ENCODE measurements around the gene FHAD1. TPM values are rescaled to one million over a fixed set of nuclear protein-coding genes. Genes with fewer than 3 reads are reported as not detected.
"Not testable (repeated sequence)": the region's sequence is repeated elsewhere in the genome, so short reads cannot be mapped to it uniquely, and the experiment has no call there.

The FHAD1 gene
- total RNA-seq, 1 donor from 2014 or later: not detected

DNA sequence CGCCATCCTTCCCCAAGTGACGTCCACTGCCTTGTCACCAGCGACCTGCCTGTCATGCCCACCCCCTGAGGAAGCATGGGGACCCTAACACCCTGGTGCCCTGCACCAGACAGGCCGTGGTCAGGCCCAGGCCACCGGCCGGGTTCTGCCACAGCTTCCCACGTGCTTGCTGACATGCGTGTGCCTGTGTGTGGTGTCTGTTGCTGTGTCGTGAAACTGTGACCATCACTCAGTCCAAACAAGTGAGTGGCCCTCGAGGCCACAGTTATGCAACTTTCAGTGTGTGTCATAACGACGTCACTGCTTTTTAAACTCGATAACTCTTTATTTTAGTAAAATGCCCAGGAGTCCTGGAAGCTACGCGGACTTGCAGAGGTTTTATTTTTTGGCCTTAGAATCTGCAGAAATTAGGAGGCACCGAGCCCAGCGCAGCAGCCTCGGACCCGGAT, 182.7 kb downstream of the FHAD1 start:
- Mint-ChIP-seq H3K4me1 (ENCODE audit: low read depth) (peaks cover 7% of the 10 kb centered on the region), H3K9me3 (no peaks in the 10 kb centered on the region), H3K36me3 (ENCODE audit: low read depth) (peaks cover 31% of the 10 kb centered on the region), H3K4me3 (ENCODE audit: low read depth) (no peak overlapping the region), H3K27ac (no peak overlapping the region), H3K27me3 (ENCODE audit: low read depth) (no peaks in the 10 kb centered on the region)
- no peak for DNase-seq (ENCODE audit: low spot score)
- intact Hi-C loops (cut with micrococcal nuclease): loop anchor here (2.0 kb wide), 1 partner anchor 45 kb away; no protein-coding TSS in a partner anchor

DNA sequence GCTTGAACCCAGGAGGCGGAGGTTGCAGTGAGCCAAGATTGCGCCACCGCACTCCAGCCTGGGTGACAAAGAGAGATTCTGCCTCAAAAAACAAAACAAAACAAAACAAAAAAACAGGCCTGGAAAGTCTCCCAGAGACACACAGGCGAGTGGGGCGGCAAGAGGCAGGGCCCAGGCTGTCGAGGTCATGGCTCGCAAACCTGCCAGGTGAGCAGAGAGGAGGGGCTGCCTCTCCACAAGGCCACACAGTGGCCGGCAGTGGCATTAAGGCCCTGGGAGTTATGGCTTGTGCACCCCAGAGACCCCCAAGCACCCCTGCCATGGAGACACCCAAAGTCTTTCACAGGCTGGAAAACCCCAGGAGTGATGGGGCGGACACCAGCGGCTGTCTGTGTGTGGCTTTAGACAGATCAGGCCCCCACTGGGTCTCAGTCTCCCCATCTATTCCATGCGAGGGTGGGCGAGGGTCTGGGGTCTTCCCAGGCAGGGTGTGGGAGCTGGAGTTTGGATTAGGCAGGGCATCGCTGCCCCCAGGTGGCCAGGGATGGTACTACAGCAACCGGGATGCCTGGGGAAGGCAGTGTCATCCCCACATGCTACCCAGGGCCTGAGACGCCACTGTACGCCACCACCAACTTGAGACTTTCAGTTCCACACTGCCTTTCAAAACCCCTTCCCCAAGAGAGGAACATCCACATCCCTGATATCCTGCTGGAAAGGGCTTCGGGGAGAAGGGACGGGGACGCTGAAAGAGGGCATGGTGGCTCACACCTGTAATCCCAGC, 184.0 kb downstream of the FHAD1 start:
- Mint-ChIP-seq H3K36me3 (ENCODE audit: low read depth) (peaks cover 23% of the 10 kb centered on the region), H3K27me3 (ENCODE audit: low read depth) (no peaks in the 10 kb centered on the region), H3K9me3 (no peaks in the 10 kb centered on the region), H3K27ac (no peak overlapping the region), H3K4me1 (ENCODE audit: low read depth) (peaks cover 6% of the 10 kb centered on the region), H3K4me3 (ENCODE audit: low read depth) (no peak overlapping the region)
- peak; percentile 57 for DNase-seq (ENCODE audit: low spot score)
- intact Hi-C loops (cut with micrococcal nuclease): loop anchor here (1.0 to 2.0 kb wide), 2 partner anchors 46 to 108 kb away; no protein-coding TSS in a partner anchor

DNA sequence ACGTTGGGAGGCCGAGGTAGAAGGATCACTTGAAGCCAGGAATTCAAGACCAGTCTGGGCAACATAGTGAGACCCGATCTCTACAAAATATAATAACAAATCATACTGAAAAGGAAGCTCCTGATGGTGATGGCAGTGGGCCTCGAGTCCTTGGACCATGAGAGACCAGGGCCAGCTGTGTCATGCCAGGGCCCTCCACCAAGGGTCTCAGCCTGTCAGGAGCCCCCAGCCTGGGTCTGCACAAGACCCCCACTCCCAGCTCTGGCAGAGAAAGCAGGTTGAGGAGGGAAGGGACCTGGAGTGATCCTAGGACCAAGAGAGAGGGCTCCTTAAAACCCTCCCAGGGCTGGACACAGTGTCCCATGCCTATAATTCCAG, 184.5 kb downstream of the FHAD1 start:
- peaks cover 18% of the 10 kb centered on the region for H3K36me3 Mint-ChIP-seq (ENCODE audit: low read depth)
- no peak overlapping the region for H3K4me3 Mint-ChIP-seq (ENCODE audit: low read depth)
- no peak for DNase-seq (ENCODE audit: low spot score)
- no peaks in the 10 kb centered on the region for H3K27me3 Mint-ChIP-seq (ENCODE audit: low read depth)
- H3K4me1 Mint-ChIP-seq (ENCODE audit: low read depth): peaks cover under 1% of the 10 kb centered on the region
- H3K9me3 Mint-ChIP-seq: no peaks in the 10 kb centered on the region
- no peak overlapping the region for H3K27ac Mint-ChIP-seq
- intact Hi-C loops (cut with micrococcal nuclease): loop anchor here (1.0 to 2.0 kb wide), 2 partner anchors 47 to 108 kb away; no protein-coding TSS in a partner anchor

DNA sequence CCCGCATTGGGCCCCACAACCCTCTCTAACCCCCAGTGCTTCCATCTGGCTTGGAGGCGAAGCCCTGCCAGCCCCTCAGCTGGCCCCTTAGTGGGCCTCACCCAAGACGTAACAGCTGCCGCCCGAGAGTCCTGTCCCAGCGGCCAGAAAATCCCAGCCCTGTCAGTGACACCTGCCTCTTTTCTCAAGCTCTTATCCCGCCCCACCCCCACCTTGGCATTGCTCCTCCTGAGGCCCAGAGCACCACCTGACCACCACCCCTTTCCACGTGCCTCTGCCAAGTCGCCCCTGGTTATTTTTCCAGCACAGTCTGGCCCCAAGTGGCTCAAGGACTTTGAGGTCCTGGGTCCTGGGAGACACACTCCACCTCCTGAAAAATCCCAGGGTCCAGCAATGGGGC, 185.3 kb downstream of the FHAD1 start:
- H3K9me3 Mint-ChIP-seq: no peaks in the 10 kb centered on the region
- H3K36me3 Mint-ChIP-seq (ENCODE audit: low read depth): peaks cover 14% of the 10 kb centered on the region
- no peak for DNase-seq (ENCODE audit: low spot score)
- no peaks in the 10 kb centered on the region for H3K27me3 Mint-ChIP-seq (ENCODE audit: low read depth)
- intact Hi-C loops (cut with micrococcal nuclease): no loop called here
- no peak overlapping the region for H3K27ac Mint-ChIP-seq
- H3K4me1 Mint-ChIP-seq (ENCODE audit: low read depth): no peaks in the 10 kb centered on the region
- H3K4me3 Mint-ChIP-seq (ENCODE audit: low read depth): no peak overlapping the region

DNA sequence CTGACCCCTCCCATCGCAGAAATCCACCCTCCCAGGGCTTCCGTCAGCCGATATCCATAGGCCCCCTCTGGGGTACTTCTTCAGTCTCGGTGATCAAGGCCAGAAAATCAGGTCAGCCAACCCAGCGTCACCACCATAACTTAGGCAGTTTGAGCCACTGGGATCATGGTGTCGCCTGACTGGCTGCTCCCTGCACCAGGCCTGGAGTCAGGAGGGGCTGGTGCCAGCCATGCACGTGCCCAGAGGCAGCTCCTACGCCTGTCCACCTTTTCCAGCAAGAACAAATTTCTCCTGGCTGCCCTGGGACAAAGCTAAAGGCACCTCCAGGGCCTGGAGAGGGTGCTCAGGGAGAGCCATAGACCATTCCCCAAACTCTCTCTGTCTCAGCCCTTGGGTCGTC, 186.4 kb downstream of the FHAD1 start:
- Mint-ChIP-seq H3K27ac (no peak overlapping the region), H3K36me3 (ENCODE audit: low read depth) (peaks cover 8% of the 10 kb centered on the region), H3K4me1 (ENCODE audit: low read depth) (no peaks in the 10 kb centered on the region), H3K4me3 (ENCODE audit: low read depth) (no peak overlapping the region), H3K27me3 (ENCODE audit: low read depth) (no peaks in the 10 kb centered on the region), H3K9me3 (no peaks in the 10 kb centered on the region)
- intact Hi-C loops (cut with micrococcal nuclease): no loop called here
- DNase-seq (ENCODE audit: low spot score): no peak

DNA sequence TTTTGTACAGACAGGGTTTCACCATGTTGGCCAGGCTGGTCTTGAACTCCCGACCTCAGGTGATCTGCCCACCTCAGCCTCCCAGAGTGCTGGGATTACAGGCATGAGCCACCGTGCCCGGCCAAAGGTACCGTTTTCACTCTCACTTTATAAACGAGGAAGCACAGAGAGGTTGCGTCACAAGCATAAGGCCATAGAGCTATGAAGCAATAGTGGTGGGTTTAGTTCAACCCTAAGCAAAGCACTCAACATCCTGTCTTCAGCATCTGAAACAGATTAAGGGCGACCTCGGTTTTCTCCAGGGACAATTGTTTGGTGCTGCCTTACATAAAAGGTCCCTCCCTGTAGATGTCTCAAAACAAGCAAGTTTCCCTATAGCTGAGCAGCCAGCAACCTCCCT, 187.7 kb downstream of the FHAD1 start:
- DNase-seq (ENCODE audit: low spot score); H3K27ac Mint-ChIP-seq; H3K9me3 Mint-ChIP-seq; intact Hi-C loops (cut with micrococcal nuclease); H3K36me3 Mint-ChIP-seq (ENCODE audit: low read depth); H3K4me3 Mint-ChIP-seq (ENCODE audit: low read depth); H3K4me1 Mint-ChIP-seq (ENCODE audit: low read depth); H3K27me3 Mint-ChIP-seq (ENCODE audit: low read depth): not testable (repeated sequence)

DNA sequence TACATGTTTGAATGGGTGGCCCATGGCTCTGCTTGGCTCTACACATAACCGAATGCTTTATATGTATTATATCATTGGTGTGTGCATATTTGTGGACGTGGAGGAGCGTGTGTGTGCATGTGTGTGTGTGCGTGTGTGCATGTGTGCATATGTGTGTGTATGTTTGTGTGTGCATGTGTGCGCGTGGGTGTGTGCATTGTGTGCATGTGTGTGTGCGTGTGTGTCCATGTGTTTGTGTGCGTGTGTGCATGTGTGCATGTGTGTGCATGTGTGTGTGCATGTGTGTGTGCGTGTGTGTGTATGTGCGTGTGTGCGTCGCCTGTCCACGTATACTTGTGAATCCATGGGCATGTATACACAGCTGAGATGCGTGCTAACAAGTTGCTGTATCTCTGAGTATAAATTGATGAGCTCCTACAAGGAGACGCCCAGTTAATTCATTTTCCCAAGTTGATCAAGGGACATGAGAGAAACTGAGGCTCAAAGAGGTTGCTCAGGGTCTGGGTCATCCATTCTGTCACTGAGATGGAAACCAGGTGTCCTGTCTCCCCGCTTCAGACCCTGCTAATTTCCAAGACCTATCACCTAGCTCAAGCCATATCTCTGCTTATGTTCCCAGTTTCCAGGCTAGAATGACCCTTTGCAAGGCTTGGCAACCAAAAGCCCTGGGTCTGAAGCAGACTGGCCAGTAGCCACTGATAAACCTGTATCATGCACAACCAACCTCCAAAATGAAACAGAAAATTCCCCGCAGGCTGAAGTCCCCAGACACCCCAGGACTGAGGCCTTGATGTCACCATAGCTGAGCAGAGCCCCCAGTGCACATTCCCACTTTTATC, 188.4 kb downstream of the FHAD1 start:
- H3K9me3 Mint-ChIP-seq: no peaks in the 10 kb centered on the region
- DNase-seq (ENCODE audit: low spot score): no peak
- H3K27ac Mint-ChIP-seq: no peak overlapping the region
- H3K27me3 Mint-ChIP-seq (ENCODE audit: low read depth): no peaks in the 10 kb centered on the region
- H3K36me3 Mint-ChIP-seq (ENCODE audit: low read depth): no peaks in the 10 kb centered on the region
- no peaks in the 10 kb centered on the region for H3K4me1 Mint-ChIP-seq (ENCODE audit: low read depth)
- H3K4me3 Mint-ChIP-seq (ENCODE audit: low read depth): no peak overlapping the region
- intact Hi-C loops (cut with micrococcal nuclease): no loop called here

DNA sequence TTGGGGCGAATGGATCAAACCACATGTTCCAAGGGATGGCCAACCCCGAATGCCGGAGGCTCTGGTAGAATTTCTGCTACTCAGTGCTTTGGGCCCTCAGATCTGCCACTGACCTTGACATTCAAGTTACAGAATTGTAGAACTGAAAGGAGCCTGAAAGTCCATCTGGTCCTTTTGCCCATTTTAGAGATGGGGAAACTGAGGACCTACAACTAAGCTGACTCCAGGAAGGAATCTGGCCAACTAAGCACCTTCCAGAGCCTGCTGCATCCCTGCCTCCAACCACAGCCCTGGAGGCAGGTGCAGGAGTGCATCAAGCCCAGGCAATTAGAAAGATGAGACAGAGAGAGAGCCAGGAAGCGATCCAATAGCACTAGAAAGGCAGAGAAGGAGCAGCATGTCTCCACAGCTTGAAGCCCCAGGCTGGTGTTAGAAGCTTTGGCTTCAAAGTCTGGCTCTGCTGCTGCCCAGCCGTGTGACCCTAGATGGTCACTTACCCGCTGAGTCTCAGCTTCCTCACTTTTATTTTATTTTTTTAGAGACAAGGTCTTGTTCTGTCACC, 189.9 kb downstream of the FHAD1 start:
- DNase-seq (ENCODE audit: low spot score): no peak
- Mint-ChIP-seq H3K27ac (no peak overlapping the region), H3K27me3 (ENCODE audit: low read depth) (no peaks in the 10 kb centered on the region), H3K36me3 (ENCODE audit: low read depth) (no peaks in the 10 kb centered on the region), H3K4me1 (ENCODE audit: low read depth) (no peaks in the 10 kb centered on the region), H3K9me3 (no peaks in the 10 kb centered on the region), H3K4me3 (ENCODE audit: low read depth) (no peak overlapping the region)
- intact Hi-C loops (cut with micrococcal nuclease): no loop called here

DNA sequence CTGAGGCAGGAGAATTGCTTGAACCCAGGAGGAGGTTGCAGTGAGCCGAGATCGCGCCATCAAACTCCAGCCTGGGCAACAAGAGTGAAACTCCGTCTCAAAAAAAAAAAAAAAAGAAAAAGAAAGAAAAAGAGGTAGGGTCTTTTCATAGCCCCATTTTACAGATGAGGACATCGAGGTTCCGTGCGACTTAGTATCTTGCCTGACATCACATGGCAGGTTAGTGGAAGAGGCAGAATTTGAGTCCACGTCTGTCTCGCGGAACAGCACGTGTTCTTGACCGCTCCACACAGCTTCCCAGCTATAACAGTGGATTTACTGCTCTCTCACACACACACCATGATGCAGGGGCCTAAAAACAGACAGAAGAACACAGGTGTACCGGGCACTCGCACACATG, 192.3 kb downstream of the FHAD1 start:
- H3K4me3 Mint-ChIP-seq (ENCODE audit: low read depth): no peak overlapping the region
- DNase-seq (ENCODE audit: low spot score): no peak
- no peaks in the 10 kb centered on the region for H3K4me1 Mint-ChIP-seq (ENCODE audit: low read depth)
- intact Hi-C loops (cut with micrococcal nuclease): no loop called here
- H3K9me3 Mint-ChIP-seq: no peaks in the 10 kb centered on the region
- peaks cover 2% of the 10 kb centered on the region for H3K27me3 Mint-ChIP-seq (ENCODE audit: low read depth)
- no peaks in the 10 kb centered on the region for H3K36me3 Mint-ChIP-seq (ENCODE audit: low read depth)
- H3K27ac Mint-ChIP-seq: no peak overlapping the region

DNA sequence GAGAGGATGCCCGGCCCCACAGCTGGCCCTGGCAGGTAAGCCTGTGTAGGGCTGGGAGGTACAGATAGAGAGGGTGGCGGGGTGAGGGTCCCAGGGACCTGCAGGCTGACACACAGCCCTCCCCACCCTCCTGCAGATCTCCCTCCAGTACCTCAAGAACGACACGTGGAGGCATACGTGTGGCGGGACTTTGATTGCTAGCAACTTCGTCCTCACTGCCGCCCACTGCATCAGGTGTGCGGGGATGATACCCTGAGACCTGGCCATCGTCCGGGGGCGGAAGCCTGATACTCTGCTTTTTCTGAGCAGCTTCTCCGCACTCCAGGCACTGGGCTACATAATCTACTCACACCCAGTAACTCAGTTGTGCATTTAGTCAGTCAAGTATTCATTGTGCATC, 193.3 kb downstream of the FHAD1 start:
- H3K27me3 Mint-ChIP-seq (ENCODE audit: low read depth): peaks cover 5% of the 10 kb centered on the region
- no peak for DNase-seq (ENCODE audit: low spot score)
- no peaks in the 10 kb centered on the region for H3K36me3 Mint-ChIP-seq (ENCODE audit: low read depth)
- peaks cover 3% of the 10 kb centered on the region for H3K4me1 Mint-ChIP-seq (ENCODE audit: low read depth)
- no peak overlapping the region for H3K27ac Mint-ChIP-seq
- intact Hi-C loops (cut with micrococcal nuclease): no loop called here
- no peak overlapping the region for H3K4me3 Mint-ChIP-seq (ENCODE audit: low read depth)
- H3K9me3 Mint-ChIP-seq: no peaks in the 10 kb centered on the region

DNA sequence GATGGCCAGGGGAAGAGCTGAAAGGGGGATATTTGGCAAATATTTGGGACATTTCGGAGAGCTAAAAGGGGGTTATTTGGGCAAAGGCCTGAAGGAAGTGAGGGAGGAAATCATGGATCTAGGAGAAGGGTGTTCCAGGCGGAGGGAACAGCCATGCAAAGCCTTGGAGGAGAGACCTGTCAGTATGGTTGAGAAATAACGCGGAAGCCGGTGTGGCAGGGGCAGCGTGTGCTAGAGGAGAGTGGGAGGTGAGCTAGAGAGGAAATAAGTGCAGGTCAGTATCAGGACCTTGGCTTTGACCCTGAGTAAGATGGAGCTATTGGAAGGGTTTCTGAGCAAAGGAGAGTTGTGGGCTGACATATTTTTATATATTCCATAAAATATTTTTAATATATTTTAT, 194.2 kb downstream of the FHAD1 start:
- peaks cover 10% of the 10 kb centered on the region for H3K27me3 Mint-ChIP-seq (ENCODE audit: low read depth)

DNA sequence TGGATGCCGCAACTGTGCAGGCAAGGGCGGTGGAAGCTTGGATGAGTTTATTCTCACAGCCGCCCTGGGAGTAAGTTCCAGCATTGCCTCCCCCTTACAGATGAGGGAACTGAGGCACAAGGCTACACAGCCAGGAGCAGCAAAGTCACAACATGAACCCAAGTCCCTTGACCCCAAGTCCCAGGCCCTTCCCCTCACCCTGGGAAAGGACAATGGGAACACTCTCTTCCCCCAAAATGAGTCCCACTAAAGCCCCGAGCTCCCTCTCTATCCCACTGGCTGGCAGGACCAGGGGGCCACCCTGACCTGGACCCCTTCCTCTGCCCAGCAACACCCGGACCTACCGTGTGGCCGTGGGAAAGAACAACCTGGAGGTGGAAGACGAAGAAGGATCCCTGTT, 195.1 kb downstream of the FHAD1 start:
- DNase-seq (ENCODE audit: low spot score): no peak
- intact Hi-C loops (cut with micrococcal nuclease): no loop called here
- H3K4me1 Mint-ChIP-seq (ENCODE audit: low read depth): peaks cover 7% of the 10 kb centered on the region
- no peak overlapping the region for H3K4me3 Mint-ChIP-seq (ENCODE audit: low read depth)
- no peaks in the 10 kb centered on the region for H3K36me3 Mint-ChIP-seq (ENCODE audit: low read depth)
- peaks cover 10% of the 10 kb centered on the region for H3K27me3 Mint-ChIP-seq (ENCODE audit: low read depth)
- H3K9me3 Mint-ChIP-seq: no peaks in the 10 kb centered on the region
- no peak overlapping the region for H3K27ac Mint-ChIP-seq

More for the DNA sequence above, 194.2 kb downstream of the FHAD1 start:
- DNase-seq (ENCODE audit: low spot score): no peak
- intact Hi-C loops (cut with micrococcal nuclease): no loop called here
- peaks cover 7% of the 10 kb centered on the region for H3K4me1 Mint-ChIP-seq (ENCODE audit: low read depth)
- no peaks in the 10 kb centered on the region for H3K36me3 Mint-ChIP-seq (ENCODE audit: low read depth)
- H3K9me3 Mint-ChIP-seq: no peaks in the 10 kb centered on the region
- no peak overlapping the region for H3K4me3 Mint-ChIP-seq (ENCODE audit: low read depth)
- H3K27ac Mint-ChIP-seq: no peak overlapping the region

DNA sequence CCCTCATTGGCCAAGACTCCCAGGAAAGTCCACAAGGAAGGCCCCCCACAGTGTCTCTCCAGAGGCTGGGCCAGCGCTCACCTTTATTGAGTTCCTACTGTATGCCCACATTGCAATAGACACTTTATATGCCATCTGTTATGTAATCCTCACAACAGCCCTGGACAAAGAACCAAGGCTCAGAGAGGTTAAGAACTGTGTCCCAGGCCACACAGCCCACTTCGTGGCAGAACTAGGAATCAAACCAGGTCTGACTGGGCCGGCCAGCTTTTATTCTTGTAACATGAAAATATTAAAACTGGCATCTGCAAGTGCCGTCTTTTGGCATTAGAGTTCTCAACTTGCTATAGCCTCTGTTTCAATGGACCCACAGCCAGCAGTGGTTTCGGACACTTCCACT, 195.7 kb downstream of the FHAD1 start:
- Mint-ChIP-seq H3K9me3 (no peaks in the 10 kb centered on the region), H3K27me3 (ENCODE audit: low read depth) (peaks cover 10% of the 10 kb centered on the region), H3K36me3 (ENCODE audit: low read depth) (no peaks in the 10 kb centered on the region), H3K4me1 (ENCODE audit: low read depth) (peaks cover 7% of the 10 kb centered on the region), H3K4me3 (ENCODE audit: low read depth) (no peak overlapping the region), H3K27ac (no peak overlapping the region)
- intact Hi-C loops (cut with micrococcal nuclease): no loop called here
- no peak for DNase-seq (ENCODE audit: low spot score)
